Measurements from ENCODE around the gene PSTPIP2. TPM values are rescaled to one million over a fixed set of nuclear protein-coding genes. Genes with fewer than 3 reads are reported as not detected.

Gene PSTPIP2
- total RNA-seq, 1 experiment from 2014 or later, result 1.9 TPM

GRCh38 chr18:45958027-45958426 lies 114.0 kb downstream of the PSTPIP2 start:
- ATAC-seq, result no peak
- Mint-ChIP-seq H3K9me3 (no peaks in the 10 kb centered on the region), H3K4me3 (no peak overlapping the region), H3K27me3 (ENCODE audit: low read depth) (no peaks in the 10 kb centered on the region), H3K4me1 (no peaks in the 10 kb centered on the region), H3K36me3 (peaks cover 10% of the 10 kb centered on the region), H3K27ac (no peak overlapping the region)
- TF ChIP-seq OVOL2 (CRISPR knock-in tag; IDR thresholded peaks at IDR 0.05; ENCODE audit: borderline replicate concordance), result no peak
- TF ChIP-seq ZNF423 (CRISPR knock-in tag; IDR thresholded peaks at IDR 0.05), result no peak
- TF ChIP-seq TEAD1 (CRISPR knock-in tag; IDR thresholded peaks at IDR 0.05), result no peak
- TF ChIP-seq RELA (CRISPR knock-in tag; IDR thresholded peaks at IDR 0.05; ENCODE audit: borderline replicate concordance), result no peak
- no peak for TF ChIP-seq ZNF263 (CRISPR knock-in tag; IDR thresholded peaks at IDR 0.05; ENCODE audit: low read depth)
- TF ChIP-seq STAT6 (CRISPR knock-in tag; conservative IDR thresholded peaks at IDR 0.05; ENCODE audit: low read depth), result no peak
- no peak for TF ChIP-seq NR1H2 (CRISPR knock-in tag; IDR thresholded peaks at IDR 0.05)
- TF ChIP-seq MXD4 (CRISPR knock-in tag; IDR thresholded peaks at IDR 0.05; ENCODE audit: borderline replicate concordance), result no peak
- TF ChIP-seq ELF4 (CRISPR knock-in tag; IDR thresholded peaks at IDR 0.05; ENCODE audit: low read depth), result no peak
- no peak for TF ChIP-seq CBFB (CRISPR knock-in tag; IDR thresholded peaks at IDR 0.05; ENCODE audit: low read depth)
- no peak for TF ChIP-seq ZBTB43 (CRISPR knock-in tag; IDR thresholded peaks at IDR 0.05)
- TF ChIP-seq NR3C1 (CRISPR knock-in tag; conservative IDR thresholded peaks at IDR 0.05; ENCODE audit: low read depth), result no peak
- TF ChIP-seq ATF6 (CRISPR knock-in tag; IDR thresholded peaks at IDR 0.05), result no peak
- TF ChIP-seq, protein P1, sequence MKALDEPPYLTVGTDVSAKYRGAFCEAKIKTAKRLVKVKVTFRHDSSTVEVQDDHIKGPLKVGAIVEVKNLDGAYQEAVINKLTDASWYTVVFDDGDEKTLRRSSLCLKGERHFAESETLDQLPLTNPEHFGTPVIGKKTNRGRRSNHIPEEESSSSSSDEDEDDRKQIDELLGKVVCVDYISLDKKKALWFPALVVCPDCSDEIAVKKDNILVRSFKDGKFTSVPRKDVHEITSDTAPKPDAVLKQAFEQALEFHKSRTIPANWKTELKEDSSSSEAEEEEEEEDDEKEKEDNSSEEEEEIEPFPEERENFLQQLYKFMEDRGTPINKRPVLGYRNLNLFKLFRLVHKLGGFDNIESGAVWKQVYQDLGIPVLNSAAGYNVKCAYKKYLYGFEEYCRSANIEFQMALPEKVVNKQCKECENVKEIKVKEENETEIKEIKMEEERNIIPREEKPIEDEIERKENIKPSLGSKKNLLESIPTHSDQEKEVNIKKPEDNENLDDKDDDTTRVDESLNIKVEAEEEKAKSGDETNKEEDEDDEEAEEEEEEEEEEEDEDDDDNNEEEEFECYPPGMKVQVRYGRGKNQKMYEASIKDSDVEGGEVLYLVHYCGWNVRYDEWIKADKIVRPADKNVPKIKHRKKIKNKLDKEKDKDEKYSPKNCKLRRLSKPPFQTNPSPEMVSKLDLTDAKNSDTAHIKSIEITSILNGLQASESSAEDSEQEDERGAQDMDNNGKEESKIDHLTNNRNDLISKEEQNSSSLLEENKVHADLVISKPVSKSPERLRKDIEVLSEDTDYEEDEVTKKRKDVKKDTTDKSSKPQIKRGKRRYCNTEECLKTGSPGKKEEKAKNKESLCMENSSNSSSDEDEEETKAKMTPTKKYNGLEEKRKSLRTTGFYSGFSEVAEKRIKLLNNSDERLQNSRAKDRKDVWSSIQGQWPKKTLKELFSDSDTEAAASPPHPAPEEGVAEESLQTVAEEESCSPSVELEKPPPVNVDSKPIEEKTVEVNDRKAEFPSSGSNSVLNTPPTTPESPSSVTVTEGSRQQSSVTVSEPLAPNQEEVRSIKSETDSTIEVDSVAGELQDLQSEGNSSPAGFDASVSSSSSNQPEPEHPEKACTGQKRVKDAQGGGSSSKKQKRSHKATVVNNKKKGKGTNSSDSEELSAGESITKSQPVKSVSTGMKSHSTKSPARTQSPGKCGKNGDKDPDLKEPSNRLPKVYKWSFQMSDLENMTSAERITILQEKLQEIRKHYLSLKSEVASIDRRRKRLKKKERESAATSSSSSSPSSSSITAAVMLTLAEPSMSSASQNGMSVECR (CRISPR knock-in tag; IDR thresholded peaks at IDR 0.05; ENCODE audit: borderline replicate concordance), result no peak
- TF ChIP-seq E2F1 (CRISPR knock-in tag; IDR thresholded peaks at IDR 0.05), result no peak
- no peak for TF ChIP-seq GABPB1 (CRISPR knock-in tag; IDR thresholded peaks at IDR 0.05)
- TF ChIP-seq CTCF (IDR thresholded peaks at IDR 0.05), result no peak
- ChIA-PET POLR2A (no interaction called here), CTCF (interaction anchor here (1.0 kb wide), 1 partner anchor 48 kb away, joined by 4 read pairs; no protein-coding TSS in a partner anchor)
- no peak for DNase-seq (ENCODE audit: low spot score)
